GM21447 (cell line): ENCODE results near the gene NKTR.

Experiments used
- ATAC-seq: cut with Tn5 transposase; IDR thresholded peaks from one replicate; pipeline ENCODE4 v1.9.1; 2021; ENCODE audit not compliant: unreplicated experiment

The NKTR gene

DNA sequence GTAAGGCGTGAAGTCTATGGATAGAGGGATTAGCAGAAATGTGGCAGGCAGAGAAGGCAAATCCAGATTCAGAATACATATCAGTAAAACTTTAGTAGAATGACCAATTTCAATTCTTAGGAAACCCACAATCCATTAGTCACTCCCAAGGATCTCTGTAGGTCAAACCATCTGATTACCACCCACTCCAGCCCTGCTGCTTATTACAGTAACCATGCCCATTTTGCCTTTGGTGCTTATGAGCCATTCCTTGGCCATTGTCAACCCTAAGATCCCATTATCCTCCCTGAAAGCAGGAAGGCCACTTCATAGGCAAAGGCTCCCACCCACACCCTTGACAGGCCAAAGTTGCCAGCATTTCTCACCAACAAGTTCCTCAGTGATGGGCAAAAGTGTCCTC is 79.8 kb downstream of the NKTR start:
- ATAC-seq, result no peak

DNA sequence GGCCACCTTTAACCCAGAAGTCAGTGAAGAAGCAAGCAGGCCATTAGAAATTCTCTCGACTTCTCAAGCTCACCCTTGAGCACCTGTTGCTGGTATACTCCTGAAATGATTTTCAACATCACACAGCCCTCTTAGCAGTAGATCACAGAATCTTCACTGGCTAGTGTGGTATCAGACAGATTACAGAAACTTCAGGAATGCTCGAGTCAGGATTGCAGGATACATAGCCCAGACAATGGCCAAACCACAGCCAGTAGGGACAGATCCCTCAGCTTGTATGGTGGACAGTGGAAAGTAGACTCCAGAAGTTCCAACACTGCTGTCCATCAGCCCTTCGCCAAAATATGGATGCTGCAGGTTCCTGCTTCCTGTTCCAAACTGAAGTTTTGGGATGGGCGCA is 80.3 kb downstream of the NKTR start:
- no peak for ATAC-seq

DNA sequence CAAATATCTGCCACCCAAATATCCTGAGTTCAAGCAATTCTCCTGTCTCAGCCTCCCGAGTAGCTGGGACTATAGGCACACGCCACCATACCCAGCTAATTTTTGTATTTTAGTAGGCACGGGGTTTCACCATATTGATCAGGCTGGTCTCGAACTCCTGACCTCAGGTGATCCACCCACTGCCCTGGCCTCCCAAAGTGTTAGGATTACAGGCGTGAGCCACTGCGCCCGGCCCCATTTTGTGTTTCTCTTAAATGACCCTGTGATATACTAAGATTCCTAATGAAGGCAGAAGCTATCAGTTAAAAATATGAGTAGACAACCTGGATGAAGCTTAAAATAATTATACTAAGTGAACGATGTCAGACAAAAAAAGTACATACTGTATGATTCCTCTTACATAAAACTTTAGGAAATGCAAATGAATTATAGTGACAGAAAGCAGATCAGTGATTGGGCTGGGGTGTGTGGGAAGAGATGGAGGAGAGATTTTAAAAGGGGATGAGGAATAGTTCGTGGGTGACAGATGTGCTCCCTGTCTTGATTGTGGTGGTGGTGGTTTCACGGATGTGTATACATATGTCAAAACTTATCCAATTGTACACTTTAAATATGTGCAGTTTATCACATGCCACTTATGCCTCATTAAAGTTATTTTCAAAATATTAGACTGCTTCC is 81.0 kb downstream of the NKTR start:
- ATAC-seq, result no peak

DNA sequence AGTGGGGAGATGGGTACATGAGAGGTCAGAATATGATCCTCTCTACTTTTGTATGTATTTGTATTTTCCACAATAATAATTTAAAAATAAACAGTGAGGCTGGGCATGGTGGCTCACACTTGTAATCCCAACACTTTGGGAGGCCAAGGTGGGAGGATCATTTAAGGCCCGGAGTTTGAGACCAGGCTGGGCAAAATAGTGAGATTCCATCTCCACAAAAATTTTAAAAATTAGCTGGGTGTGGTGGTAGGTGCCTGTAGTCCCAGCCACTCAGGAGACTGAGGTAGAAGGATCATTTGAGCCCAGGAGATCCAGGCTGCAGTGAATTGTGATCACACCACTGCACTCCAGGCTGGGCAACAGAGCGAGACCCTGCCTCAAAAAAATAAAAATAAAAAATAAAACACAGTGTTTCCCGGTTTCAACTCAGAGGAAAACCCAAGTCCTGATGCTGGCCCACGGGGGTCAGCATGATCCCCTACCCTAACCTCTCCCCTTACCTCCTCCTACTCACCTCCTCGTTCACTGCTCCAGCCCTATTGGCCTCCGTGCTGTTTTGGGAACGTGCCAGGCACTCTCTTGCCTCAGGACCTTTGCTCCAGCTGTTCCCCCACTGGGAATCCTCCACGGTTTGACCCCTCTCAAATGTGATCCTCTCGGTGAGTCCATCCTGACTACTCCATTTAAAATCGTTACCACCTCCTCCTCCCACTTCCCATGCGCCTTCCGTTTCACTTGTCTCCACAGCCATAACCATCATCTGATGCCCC is 82.0 kb downstream of the NKTR start:
- no peak for ATAC-seq

GRCh38 chr3:42683875-42684598 is 83.6 kb downstream of the NKTR start:
- ATAC-seq, result no peak

DNA sequence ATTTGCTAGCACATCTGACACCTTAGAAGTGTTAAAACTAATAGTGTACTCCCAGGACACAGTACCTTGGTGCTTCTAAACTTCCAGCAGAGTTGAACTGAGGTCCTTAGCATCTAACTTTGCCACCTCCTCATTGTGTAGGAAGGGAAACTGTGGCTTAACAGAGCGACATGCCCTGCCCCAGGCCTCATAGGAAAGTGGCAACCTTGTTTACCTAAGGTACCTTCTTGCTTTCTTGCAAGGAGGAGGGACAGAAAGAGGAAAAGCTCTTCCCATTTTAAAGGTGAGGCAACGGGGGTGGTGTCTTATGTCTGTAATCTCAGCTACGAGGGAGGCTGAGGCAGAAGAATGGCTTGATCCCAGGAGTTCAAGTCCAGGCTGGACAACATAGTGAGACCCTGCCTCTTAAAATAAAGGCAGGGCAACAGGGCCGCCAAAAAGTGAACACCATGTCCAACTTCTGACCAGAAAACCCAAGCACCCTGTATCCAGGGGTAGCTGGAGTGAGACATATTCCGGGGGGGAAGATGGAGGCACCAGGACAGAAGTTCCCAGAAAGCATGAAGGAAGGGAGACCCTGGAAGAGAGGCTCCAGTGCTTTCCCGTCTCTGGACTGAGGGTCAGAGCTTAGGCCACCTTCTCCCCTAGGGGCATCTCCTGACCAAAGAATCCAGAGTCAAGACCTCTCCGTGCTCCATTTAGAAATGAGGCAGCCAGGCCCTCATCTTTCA is 84.3 kb downstream of the NKTR start:
- no peak for ATAC-seq

DNA sequence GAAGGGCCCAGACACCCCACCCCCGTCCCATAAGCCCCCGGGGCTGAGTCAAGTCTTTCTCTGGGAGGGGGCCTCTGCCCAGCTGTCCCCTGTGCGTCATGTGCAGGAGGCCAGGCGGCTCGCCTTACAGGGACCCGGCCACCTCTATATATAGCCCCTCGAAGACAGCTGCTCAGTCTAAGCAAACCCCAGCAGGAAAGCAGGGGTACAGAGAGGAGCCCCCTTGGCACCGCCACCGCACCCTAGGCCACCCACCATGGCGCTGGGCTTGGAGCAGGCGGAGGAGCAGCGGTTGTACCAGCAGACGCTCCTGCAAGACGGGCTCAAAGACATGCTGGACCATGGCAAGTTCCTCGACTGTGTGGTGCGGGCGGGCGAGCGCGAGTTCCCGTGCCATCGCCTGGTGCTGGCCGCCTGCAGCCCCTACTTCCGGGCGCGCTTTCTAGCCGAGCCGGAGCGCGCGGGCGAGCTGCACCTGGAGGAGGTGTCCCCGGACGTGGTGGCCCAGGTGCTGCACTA is 84.9 kb downstream of the NKTR start, which contains the start of gene KLHL40:
Gene KLHL40, plus strand, starts transcription at position 175 of the 519 bp plus-strand sequence. Its CDS starts 82 bp downstream, at position 257.
- ATAC-seq, result no peak

GRCh38 chr3:42685891-42686820 is 85.7 kb downstream of the NKTR start:
- ATAC-seq, result no peak

DNA sequence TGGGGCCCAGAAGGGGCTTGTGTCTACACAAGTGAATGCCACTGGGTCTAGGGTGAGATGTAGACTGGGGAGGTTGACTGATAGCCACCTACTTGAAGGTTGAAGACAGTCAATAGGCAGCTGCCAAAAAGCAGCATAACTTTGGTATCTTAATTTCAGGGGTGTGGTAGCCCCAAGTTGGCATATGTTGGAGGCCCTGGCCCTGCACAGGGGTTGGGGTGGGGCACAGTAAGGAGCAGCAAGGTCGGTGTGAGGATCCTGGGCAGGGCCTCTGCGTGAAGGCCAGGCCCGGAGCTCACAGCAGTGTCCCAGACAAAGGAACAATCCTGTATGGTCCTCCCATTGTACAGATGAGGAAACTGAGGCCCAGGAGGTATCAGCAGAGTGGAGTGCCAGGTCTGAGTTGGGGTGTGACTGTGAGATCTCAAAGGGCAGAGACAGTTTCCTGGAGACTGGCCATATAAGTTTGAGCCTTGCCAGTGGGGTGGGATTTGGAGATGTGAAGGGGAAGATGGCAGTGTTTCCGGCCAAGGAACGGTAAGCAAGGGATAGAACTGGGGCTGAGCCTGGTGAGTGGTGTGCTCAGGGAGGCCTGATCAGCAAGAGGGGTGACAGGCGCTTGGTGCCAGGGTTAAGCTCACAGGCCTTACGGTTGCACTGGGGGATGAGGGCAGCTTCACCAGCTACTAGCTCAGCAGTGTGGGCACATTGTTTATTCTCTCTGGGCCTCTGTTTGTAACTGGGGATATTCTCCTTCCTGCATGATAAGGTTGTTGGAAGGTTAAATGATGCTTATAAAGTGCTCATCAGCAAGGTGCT is 86.6 kb downstream of the NKTR start:
- ATAC-seq, result no peak

DNA sequence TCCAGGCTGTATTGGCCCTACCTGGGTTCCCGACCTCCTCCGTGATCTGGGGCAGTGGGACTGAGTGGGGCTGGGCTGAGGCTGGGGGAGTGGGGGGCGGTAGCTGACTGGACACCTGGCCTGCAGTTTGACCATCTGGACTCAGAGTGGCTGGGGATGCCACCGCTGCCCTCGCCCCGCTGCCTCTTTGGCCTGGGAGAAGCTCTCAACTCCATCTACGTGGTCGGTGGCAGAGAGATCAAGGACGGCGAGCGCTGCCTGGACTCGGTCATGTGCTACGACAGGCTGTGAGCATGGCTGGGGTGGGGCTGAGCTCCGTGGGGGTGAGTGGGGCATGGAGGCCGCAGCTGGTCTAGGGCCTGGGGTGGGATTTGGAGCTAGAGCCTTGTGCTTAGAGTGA is 87.5 kb downstream of the NKTR start:
- no peak for ATAC-seq

GRCh38 chr3:42688487-42689420 is 88.3 kb downstream of the NKTR start:
- no peak for ATAC-seq

DNA sequence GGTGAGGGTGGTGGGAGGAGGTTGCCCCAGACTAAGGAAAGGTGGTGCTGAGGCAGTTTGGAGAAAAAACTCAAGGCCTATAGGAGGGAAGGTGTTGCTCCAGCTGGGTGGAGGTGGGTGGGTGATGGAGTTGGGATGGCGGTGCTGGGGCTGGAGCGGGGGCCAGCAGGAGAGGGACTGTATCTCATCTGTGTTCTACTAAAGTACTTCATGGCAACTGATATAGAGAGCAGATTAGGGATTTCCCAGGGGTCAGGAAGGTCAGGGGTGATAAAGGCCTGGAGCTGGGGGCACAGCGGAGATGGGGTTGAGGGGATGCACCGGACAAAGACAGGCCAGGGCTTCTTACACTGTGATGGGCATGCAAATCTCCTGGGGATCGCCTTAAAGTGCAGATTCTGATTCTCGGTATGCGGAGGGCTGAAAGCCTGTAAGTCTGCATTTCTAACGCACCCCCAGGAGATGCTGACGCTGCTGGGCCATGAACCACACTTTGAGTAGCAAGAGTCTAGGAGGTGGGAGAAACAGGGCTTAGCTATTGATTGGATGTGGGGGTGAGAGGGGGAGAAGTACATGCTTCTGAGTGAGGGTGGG is 89.0 kb downstream of the NKTR start:
- ATAC-seq, result no peak

- no peak for ATAC-seq
Observed at GRCh38 chr3:42690191-42690590, 89.7 kb downstream of the NKTR start.

- no peak for ATAC-seq
Observed at GRCh38 chr3:42690766-42691680, 90.5 kb downstream of the NKTR start.

GRCh38 chr3:42691816-42692666 is 91.6 kb downstream of the NKTR start:
- no peak for ATAC-seq
